ENCODE data around the gene C19orf67. TPM values are rescaled to one million over a fixed set of nuclear protein-coding genes. Genes with fewer than 3 reads are reported as not detected.

C19orf67 gene
- total RNA-seq, 1 experiment from 2014 or later, result not detected

- ChIA-PET POLR2A (no interaction called here), CTCF (no interaction called here), RAD21 (ENCODE audit: low non-redundant PET in 1 of 2, low total read pairs in 2 of 2, uncharacterized antibody in 2 of 2, unreplicated experiment in 2 of 2) (no interaction called here)
- DNase-seq (ENCODE audit: low read depth, low spot score) (no peak), ATAC-seq (no peak)
- H3K4me1 ChIP-seq (ENCODE audit: control insufficient read depth in 1 of 2, insufficient read depth in 2 of 2, low read length in 2 of 2), result peaks cover 20 to 24% of the 10 kb centered on the region in 2 experiments
- H3K4me3 ChIP-seq (replicated peaks in 1 of 2; ENCODE audit: low read depth in 1 of 2, low read length in 2 of 2), result no peak overlapping the region
- TF ChIP-seq ZNF274 (IDR thresholded peaks at IDR 0.05; ENCODE audit: low read depth, low read length) (no peak), POLR2A (IDR thresholded peaks at IDR 0.05; ENCODE audit: borderline replicate concordance, extremely low read depth, insufficient read depth, insufficient read length) (no peak), MAX (IDR thresholded peaks at IDR 0.05) (no peak), SRF (IDR thresholded peaks at IDR 0.05; ENCODE audit: low read depth) (no peak), SP1 (IDR thresholded peaks at IDR 0.05; ENCODE audit: low read depth) (no peak), RAD21 (IDR thresholded peaks at IDR 0.05; ENCODE audit: low read depth) (no peak), TCF7L2 (IDR thresholded peaks at IDR 0.05; ENCODE audit: borderline replicate concordance, extremely low read depth, insufficient read depth, insufficient read length) (no peak), REST (IDR thresholded peaks at IDR 0.05; ENCODE audit: low read depth) (no peak), ZFX (IDR thresholded peaks at IDR 0.05) (no peak), CTCF (IDR thresholded peaks at IDR 0.05 in 2 of 3, conservative IDR thresholded peaks at IDR 0.05 in 1 of 3; ENCODE audit: borderline replicate concordance in 1 of 3, insufficient read depth in 1 of 3, low read depth in 2 of 3, low read length in 2 of 3) (no peak), ATF3 (IDR thresholded peaks at IDR 0.05) (no peak), ZBTB33 (IDR thresholded peaks at IDR 0.05; ENCODE audit: extremely low read depth, insufficient replicate concordance, low read length) (no peak)
- H3K27me3 ChIP-seq (ENCODE audit: insufficient read depth, low read length), result no peaks in the 10 kb centered on the region
- no peaks in the 10 kb centered on the region for H3K79me2 ChIP-seq (ENCODE audit: insufficient read depth, low read length)
- no peak overlapping the region for H2AFZ ChIP-seq (ENCODE audit: low read depth, low read length, poor library complexity, severe bottlenecking)
- H3K9me2 ChIP-seq (ENCODE audit: insufficient read depth), result no peaks in the 10 kb centered on the region
- BruUV-seq (replicated peaks), result no TSS peak
- intact Hi-C loops (cut with micrococcal nuclease), result no loop called here
- no peaks in the 10 kb centered on the region for H4K20me1 ChIP-seq (ENCODE audit: insufficient read depth)
- H3K4me2 ChIP-seq (ENCODE audit: low read length), result no peak overlapping the region
- no peak overlapping the region for H3K27ac ChIP-seq (ENCODE audit: low read depth, low read length)
- no peaks in the 10 kb centered on the region for H3K9me3 ChIP-seq (ENCODE audit: control insufficient read depth in 1 of 2, insufficient read depth in 1 of 2, low read depth in 1 of 2, low read length in 2 of 2)
- no peak overlapping the region for H3K9ac ChIP-seq (ENCODE audit: low read length)
- no peaks in the 10 kb centered on the region for H3K36me3 ChIP-seq (ENCODE audit: control insufficient read depth in 1 of 2, insufficient read depth in 2 of 2, low read length in 2 of 2)
Observed at GRCh38 chr19:14063105-14063504, 22.5 kb downstream of the C19orf67 start.
